H54 (cell line): ENCODE data around the gene FAM72C.
"Not testable (repeated sequence)": the region's sequence is repeated elsewhere in the genome, so short reads cannot be mapped to it uniquely, and the experiment has no call there.

Experiments
- DNase-seq: peaks from one replicate; pipeline ENCODE4 v3.0.0; 2011; ENCODE audit warnings: low spot score, mixed read lengths; ENCODE audit not compliant: insufficient read length
- FAIRE-seq: peaks from 3 replicates; lab custom pipeline; 2011; peaks lifted over from hg19 to GRCh38; lab: Jason Lieb, UNC

Gene FAM72C

DNA sequence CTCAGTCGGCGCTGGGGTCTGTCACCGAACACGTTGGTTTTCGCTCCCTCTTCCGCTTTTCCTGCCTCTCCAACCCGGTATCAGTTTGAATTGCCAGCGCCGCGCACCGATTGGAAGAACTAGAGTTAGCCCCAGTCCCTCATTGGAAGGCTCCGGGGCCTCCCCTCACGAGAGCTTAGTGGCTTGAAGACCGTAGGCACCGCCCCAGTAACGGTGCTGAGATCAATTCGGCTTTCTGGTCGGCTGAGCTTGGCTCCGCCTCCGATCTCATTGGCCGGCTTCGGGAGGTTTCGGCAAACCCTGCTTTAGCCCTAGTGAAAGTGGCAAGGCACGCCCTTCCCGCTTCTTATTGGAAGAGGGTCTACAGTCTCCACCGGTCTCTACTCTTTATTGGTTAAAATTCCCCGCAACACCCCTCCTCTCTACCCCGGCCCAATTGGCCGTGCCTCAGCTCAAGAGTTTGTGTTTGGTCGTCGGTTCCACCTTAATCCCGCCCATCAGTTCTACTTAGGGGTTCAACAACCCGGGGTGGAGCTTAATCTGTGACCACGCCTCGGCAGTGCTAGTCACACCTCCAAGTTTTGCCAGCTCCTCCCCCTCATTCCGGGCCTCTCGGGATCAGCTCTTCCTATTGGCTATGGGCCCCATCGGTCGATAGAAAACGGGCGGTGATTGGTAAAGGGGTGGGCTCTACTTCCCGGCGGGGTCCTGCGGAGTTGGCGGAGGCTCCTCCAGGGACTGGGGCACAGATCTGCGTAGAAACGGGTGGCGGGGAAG is at the start of gene FAM72C:
Gene FAM72C, minus strand, starts transcription at position 63 of the 777 bp plus-strand sequence. CDS start 845 bp downstream, outside the sequence.
- not testable (repeated sequence) for DNase-seq, FAIRE-seq

DNA sequence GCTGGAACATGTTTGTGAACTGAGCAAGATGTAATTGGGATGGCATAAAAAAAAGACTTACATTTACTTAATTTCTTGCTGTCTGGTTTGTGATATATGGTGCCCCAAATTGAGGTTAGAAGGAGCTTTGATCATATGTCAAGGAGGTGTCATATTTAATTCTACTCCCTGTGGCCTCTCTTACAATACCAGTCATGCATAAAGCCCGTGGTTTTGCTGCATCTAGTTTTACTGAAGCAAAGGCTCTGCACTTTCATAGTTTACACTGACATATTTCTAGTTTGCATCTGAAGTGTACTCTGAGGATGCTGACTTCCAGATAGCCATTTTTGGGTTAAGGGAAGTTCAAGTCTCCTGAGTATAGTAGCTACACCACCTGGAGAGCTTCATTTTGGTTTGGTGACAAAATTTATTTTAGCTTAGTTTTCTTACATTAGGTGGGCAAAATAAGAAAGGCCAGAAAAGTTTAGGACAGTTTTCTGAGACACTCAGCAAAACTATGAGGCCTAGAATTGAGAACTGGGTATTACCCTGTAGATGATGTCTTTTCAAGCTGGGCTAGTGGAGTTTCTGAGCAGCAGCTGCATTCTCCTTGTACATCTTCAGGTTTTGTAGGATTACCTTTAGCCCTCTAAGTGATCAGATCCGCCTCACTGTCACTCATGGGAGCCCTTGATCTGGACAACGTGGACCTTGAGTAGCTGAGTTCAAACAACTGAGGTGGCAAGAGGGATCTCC is 48.4 kb upstream of the FAM72C start:
- not testable (repeated sequence) for DNase-seq, FAIRE-seq

DNA sequence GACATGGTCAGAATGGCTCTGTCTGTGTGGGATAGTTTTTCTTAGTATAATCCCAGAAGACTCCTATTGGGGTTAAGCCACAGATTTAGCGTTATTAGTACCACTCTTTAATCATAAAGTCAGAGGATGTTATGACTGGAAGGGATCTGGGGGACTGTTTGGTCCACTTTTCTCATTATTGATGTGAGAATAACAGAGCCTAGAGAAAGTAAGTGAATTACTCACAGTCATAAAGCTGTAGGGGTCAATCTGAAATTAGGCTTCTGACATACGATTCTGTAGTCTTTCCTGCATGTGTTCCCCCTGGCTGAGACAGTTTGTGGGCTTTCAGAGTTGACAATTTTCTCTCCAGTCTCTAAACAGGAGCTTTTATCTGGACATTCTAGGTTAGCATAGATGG is 47.3 kb upstream of the FAM72C start:
- not testable (repeated sequence) for DNase-seq, FAIRE-seq

DNA sequence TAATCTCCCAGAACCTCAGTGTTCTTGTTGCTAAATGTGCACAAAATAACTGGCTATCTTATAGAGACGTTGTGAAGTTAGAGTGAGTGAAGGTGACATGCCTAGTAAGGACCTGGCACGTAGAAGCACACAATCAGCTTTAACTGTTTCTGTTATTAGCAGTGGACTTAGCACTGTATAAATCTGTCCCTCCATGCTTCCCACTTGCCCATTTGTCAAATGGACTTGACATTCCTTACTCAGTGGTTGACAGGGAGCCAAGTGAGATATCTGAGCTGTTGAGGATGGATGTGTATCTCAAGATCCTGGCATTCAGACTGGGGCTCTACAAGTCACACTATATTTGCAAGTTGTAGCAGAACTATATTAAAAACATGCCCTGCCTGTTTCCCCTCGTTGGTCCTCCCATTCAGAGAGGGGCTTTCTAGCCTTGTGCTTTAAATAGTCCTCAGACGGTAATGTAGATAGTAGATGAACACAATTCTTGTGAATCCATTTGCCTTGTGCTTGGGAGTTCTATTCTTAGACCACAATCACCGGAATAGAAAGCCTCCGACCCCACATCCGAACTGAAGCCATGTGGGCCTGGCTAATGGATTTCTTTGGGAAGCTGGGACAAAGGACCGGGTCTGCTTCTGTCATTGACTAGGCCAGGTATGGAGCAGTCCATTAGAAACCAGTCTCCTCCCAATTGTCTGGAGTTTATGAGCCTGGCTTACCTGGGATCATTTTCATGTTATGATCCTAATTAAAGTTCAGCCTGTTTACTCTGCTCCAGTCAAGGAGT is 43.6 kb upstream of the FAM72C start:
- DNase-seq, FAIRE-seq: not testable (repeated sequence)

DNA sequence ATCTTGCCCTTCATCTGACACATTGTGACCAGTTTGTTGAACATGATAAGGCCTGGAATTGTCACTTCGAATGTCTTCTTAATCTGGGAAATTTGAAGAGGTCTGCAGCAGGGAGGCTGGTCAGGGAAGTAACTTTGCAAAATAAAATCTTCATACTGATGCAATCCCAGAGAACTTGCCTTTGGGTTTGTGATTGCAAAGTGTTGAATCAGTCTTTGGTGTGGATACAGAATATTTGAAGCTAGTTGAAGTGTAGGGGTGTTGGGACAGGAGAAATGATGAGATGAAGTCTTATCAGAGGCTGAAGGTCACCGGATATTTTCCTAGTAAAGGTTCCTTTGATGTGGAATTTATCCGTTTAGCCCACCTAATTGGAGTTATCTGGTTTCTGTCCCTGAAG is 42.7 kb upstream of the FAM72C start:
- FAIRE-seq, DNase-seq: not testable (repeated sequence)

DNA sequence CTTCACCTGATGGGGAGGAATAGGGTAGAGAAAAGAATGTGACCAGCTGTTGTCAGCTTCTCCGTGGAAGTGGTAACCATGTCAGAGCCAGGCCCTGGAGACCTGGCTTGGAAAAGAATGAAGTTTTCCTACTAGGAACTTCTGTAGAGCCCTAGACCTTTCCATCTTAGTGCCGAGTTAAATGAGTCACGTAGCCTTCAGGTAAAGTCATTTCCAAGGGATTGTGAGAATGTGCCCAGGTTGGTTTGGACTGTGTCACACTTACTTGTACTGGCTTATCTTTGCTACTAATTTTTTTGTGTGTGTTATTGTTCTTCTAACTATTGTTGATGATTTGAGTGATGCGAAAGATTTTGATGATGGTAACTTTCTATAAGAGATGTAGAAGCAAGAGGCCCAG is 42.3 kb upstream of the FAM72C start:
- not testable (repeated sequence) for DNase-seq, FAIRE-seq

DNA sequence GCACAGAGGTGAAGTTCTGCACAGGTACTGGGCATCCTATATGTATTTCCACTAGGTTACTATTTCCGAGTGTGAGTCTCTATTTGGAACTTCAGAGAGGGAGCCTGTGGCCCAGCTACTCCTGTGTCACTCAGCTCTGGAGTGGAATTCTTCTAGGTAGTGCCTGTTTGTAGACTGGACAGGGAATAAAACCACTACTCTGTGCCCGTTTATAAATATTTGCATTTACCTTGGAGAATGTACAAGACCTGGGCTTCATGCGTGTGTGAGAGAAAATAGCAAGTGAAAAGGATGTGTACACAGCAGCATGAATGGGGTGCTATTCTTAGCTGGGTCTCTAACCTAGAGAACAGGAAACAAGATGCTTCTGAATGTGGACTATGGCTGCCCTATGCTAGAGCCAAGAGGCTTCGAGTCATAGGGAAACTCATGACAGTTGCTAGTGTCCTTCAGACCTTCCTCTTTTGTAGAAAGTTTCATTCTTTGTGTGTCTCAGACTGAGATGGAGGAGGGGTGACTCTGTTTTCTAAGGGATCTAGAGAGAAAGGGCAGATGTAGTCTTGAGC is 40.5 kb upstream of the FAM72C start:
- DNase-seq, FAIRE-seq: not testable (repeated sequence)

DNA sequence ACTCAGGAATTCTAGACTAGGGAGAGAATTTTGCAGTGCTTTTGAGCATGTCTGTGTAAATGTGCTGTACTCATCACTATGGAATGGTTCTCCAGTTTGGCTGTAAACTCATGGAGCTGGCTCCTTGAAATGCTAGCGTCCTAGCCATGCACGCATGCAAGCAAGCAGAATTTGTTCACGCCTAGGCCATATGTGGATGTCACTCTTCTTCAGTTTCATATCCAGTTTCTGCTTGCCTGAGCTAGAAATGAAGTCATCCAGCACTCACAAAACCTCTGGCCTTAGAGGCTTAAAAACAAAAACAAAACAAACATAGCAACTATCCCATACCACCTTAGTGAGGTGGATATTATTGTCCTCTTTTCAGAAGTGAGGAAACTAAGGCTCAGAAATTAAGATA is 37.6 kb upstream of the FAM72C start:
- FAIRE-seq, DNase-seq: not testable (repeated sequence)

DNA sequence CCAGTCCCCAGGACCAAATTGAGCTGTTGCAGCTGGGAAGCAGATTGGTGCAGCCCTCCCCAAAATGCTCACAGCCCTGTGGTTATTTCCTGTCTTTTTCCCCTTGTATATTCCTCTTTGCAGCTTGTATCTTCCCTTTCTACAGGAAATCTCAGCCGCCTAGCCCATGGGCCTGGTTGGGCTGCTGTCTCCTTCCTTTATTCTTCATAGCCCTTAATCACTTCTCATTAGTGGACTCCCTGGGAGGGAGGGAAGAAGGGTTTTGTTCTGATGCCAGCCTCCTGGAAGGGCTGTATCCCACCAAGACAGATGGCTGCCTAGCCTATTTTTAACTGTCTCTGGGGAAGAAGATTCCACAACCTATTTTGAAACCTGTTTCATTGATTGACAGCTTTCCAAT is 32.5 kb upstream of the FAM72C start:
- not testable (repeated sequence) for DNase-seq

DNA sequence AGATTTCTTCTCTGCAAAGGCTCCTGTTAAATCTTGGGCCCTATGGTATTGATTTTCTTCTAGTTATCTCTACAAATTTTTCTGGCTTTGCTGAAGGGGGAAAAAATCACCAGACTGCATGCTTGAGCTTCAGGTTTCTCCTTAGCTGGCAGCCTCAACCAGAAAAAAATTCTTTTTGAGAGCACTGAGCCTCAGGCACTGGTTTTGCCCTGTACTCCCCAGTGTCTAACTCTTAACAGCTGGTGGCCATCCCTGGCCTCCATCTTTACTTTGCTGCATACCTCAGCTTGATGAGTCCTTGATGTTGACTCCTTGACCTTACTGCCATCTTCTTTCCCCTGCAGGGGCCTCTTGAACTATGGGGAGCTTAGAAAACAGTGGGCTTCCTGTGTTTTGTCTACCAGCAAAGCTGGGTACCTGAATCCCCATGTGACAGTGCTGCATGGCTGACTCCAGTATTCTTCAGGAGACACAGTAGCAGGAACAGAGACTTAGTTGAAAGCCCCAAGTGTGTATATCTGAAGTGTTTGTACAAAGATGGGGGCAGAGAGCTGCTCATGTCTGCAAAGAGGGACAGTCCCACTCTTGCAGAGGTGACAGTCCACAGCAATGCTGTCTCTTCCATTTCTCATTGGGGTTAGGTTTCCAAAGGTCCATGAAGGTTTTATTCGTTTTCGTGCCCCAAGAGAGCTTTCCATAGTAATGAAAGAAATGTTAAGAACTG is 31.7 kb upstream of the FAM72C start:
- DNase-seq, FAIRE-seq: not testable (repeated sequence)

More for the DNA sequence above, 32.5 kb upstream of the FAM72C start:
- not testable (repeated sequence) for FAIRE-seq

DNA sequence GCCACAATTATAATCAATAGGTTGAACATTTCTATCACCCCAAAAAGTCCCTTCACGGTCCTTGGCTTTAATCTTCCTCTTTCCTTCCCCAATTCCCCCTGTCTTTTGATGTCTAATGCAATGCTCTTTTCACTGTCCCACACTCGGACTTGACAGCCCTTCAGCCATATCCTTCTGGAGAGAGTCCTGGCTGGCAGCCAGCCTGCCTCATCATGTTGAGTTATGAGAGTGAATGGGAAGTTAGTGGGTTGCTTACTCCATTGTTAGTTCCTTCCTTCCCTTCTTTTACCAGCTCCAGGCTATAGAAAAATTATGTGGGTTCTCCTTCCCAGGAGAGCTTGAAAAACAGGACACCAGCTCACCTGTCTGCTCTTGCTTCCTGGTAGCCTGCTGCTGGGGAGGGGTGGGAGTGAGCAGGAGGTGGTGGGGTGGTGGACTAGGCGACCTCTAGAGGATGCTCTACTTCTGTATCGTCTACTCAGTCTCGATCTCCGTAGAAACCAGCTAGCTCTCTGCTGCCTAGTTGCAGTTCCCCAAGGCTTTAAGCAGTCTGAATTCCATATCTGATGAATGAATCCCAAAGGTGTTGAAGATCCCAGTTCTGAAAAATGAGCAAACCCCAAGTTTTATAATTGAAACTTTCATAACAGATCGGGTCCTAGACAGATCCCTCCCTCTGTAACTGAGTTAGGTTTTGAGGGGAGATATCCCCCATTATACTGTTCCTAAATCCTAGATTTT is 30.5 kb upstream of the FAM72C start:
- DNase-seq, FAIRE-seq: not testable (repeated sequence)

DNA sequence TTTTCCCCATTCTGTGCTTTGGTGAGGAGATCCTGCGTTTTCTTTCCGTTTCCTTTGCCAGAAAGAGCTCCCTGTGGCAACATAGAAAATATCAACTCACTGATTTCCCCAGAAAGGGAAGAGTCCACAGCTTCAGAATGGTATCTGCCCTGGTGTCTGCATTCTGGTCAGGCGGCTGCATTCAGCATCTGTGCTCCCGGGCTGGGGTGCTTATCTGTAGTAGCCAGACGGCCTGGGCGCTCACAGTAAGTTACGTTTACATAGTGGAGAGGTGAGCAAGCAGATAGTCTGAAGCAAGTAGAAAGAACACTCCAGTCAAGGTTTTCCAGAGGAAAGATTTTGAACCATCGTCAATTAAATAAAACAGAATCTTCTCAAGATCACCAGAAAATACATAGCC is 29.3 kb upstream of the FAM72C start:
- not testable (repeated sequence) for FAIRE-seq, DNase-seq

DNA sequence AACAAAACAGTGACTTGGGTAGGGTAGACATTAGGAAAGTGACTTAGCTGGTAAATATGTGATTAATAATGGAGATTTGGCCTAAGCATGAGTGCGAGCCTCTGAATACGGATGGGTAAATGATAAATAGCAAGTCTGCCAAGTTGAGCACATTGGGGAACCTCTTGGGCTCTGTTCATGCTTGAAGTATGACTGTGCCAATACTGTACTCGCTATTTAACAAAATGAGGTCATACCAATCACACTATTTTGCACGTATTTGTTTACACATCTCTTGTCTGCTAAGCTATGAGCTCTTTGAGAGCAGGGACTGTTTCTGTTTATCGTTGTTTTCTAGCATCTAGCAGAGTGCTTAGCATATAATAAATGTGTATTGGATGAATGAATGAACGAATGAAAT is 24.2 kb upstream of the FAM72C start:
- DNase-seq, FAIRE-seq: not testable (repeated sequence)

DNA sequence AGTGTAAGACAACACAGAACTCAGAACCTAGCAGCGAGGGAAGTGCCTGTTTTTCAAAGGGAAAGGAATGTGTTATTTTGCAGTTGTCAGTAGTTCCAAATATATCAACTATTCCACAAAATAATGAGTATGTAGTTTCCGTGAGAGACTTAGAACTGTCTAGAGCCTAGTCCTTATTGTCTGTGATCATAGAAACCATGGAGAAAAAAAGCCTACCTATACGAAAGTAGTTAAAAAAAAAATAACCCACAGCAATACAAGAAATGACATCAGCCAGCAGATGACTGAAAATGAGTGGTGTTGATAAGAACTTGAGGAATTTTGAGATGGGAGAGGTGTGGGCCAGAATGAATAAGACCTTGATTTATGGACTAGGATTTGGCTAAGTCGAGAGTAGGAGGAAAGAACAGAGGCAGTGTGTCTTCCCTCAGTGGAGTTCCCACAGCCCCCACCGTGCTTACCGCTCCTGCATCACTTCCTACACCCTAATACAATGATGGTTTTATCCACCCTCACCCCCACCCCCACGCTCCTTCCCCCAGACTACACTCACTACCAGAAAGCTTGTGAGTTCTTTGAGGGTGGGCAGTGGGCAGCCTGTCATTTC is 21.6 kb upstream of the FAM72C start:
- not testable (repeated sequence) for DNase-seq, FAIRE-seq

DNA sequence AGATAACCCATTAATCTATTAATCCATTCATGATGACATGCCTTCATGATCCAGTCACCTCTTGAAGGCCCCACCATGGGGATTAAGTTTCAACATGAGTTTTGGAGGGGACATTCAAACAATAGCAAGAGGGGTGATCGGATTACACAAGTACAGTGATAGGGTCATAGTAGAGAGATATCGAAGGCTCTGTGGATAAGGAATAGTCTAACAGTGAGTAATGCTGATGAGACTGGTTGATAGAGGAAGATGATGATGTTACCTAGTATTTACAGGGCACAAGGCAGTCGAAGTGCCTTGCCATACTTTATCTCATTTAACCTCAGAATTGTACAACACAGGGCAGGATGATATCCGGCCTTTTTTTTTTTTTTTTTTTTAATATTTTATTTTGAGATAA is 18.9 kb upstream of the FAM72C start:
- FAIRE-seq, DNase-seq: not testable (repeated sequence)

DNA sequence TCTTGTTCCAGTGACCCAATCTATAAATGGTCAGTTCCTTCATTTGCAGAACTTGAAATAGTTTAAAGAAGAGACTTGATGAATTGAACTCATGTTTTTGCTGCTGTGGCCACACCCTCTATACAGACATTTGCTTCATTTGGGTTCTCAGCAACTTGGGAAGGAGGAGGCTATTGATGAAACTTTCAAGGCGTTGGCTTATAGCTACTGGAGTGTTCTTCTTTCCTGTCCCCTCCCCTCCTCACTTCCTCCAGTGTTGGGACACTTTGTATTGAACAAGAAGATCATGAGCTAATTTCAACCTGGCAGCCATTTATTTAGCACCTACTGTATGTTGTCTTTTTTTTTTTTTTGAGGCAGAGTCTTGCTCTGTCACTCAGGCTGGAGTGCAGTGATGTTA is 17.9 kb upstream of the FAM72C start:
- DNase-seq, FAIRE-seq: not testable (repeated sequence)

DNA sequence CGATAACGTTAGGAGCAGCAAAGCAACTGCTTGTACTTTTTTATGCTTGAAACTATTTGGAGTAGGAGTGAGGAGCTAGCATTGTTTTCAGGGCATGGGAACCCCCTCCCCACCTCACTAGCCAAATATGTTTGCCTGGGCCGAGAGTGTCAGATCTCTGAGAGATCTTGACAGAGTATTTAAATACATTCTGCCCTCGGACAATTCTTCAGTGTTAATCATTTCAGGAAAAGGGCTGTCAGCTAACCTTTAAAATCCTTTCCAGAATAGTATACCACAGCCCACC is 17.6 kb upstream of the FAM72C start:
- DNase-seq, FAIRE-seq: not testable (repeated sequence)
